Raji (cell line): ENCODE data around the gene EMILIN3.

Experiments
- POLR2A ChIP-seq: IDR thresholded peaks from 2 replicates; pipeline ENCODE4 v1.6.1; 2011; ENCODE audit warnings: low read depth, low read length, control low read depth; ENCODE audit not compliant: insufficient read depth

The EMILIN3 gene

GRCh38 chr20:41373931-41374920, 7.6 kb upstream of the EMILIN3 start:
- TF ChIP-seq POLR2A: no peak

DNA sequence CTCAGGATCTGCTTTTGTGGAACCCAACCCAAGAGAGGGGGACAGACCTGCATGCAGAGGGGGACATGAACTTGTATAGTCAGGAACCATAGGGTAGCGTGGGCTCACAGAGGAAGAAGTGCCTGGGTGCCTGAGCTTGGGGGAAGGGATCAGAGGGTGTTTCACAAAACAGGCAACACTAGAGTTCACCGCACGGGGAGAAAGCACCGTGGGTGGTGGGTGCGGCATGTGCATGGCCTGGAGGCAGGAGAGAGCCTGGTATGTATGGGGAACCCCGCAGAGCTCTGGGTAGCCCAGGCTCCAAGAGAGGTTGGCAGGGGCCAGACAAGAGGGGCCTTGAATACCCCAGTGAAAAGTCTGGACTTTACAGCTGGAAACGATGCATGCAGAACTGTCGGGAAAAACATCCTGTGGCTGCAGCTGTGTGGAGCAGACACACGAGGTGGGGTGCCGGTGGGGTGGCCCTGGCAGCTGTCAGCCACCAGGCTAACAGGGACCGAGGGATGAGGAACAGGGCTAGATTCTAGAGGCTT, 6.7 kb upstream of the EMILIN3 start:
- no peak for TF ChIP-seq POLR2A

DNA sequence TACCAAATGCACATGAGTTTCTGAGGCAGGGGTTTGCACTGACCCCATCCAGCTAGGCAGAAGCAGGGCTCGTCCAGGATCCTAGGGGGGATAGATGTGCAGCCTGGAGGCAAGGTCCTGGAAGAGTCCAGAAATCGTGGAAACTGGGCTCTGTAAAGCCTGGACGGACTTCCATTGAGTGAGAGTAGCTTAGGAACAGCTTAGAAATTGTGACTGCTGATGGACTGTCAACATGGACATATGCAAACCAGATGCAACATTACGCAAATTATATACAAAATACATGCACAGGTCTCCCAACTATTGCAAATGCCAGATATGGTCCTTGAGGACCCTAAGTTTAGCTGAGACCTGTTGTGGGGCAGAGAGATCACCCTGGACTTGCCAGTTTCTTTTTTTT, 4.8 kb upstream of the EMILIN3 start:
- no peak for TF ChIP-seq POLR2A

DNA sequence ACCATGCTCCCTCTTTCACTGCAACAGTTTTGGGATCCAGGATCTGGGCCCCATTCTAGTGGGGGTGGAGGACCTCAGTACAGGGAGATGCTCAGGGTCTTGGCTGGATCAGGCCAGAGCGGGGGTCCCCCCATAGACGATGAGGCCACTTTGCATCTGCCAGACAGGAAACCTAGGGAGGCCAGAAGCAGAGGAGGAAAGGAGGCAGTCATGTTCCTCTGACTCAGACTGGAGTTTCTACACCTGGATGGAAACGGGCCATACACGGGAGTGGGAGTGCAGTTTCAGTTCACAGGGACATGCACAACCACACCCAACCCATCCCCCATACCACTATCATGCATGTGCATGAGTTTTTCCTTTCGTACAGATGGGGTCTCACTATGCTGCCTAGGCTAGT, 3.6 kb upstream of the EMILIN3 start:
- no peak for TF ChIP-seq POLR2A

DNA sequence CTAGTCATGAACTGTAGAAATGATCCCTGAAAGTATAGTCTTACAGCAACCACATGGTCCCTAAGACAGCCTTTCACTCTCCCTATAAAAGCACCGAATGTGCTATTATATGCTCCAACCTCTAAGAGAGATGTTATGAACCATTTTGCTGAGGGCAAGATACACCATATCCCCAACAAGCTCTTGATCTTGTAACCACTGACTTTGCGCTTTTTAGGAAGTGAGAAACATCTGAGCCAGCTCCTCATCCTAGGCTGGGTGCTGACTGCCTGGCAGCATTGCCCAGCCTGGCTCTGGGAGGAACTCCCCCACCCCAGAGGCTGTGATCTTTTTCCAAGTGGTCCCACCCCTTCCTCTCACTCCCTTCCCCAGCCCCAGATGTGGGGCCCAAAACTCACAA, 3.1 kb upstream of the EMILIN3 start:
- TF ChIP-seq POLR2A: no peak

- no peak for TF ChIP-seq POLR2A
Measured at GRCh38 chr20:41367956-41368355, 1.3 kb upstream of the EMILIN3 start.

GRCh38 chr20:41367393-41367695, 726 bp upstream of the EMILIN3 start:
- no peak for TF ChIP-seq POLR2A

- no peak for TF ChIP-seq POLR2A
Measured at GRCh38 chr20:41365777-41366545, 657 bp downstream of the EMILIN3 start.

GRCh38 chr20:41364967-41365765, 1.5 kb downstream of the EMILIN3 start:
- TF ChIP-seq POLR2A: no peak

GRCh38 chr20:41364236-41364855, 2.3 kb downstream of the EMILIN3 start:
- no peak for TF ChIP-seq POLR2A

GRCh38 chr20:41363601-41364000, 3.0 kb downstream of the EMILIN3 start:
- TF ChIP-seq POLR2A: no peak

DNA sequence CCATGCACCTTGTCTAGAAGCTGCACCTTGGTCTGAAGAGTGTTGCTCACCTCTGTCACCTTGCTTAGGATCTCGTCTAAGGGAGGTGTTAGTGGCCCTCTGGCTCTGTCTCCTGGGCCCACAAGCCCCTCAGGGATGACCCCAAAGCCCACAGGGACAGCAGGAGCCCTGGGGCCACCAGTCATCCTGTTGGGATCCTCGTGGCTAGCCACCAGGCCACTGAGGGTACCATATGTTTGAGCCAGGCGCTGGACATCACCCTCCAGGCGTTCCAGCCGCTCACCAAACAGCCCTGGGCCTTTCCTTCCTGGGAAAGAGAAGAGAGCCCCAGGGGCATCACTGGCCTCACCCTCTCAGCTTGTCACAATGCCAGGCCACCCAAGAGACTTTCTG, 3.9 kb downstream of the EMILIN3 start:
- no peak for TF ChIP-seq POLR2A

- no peak for TF ChIP-seq POLR2A
Measured at GRCh38 chr20:41361757-41362747, 4.6 kb downstream of the EMILIN3 start.
